HG02970 (cell line): ENCODE measurements around the gene IL36RN.
"Not testable (repeated sequence)": the region's sequence is repeated elsewhere in the genome, so short reads cannot be mapped to it uniquely, and the experiment has no call there.

Source experiments
- ATAC-seq: cut with Tn5 transposase; IDR thresholded peaks from one replicate; pipeline ENCODE4 v1.9.1; 2021; ENCODE audit warnings: mild to moderate bottlenecking, moderate library complexity, moderate number of reproducible peaks; ENCODE audit not compliant: unreplicated experiment, low FRiP score

IL36RN gene

DNA sequence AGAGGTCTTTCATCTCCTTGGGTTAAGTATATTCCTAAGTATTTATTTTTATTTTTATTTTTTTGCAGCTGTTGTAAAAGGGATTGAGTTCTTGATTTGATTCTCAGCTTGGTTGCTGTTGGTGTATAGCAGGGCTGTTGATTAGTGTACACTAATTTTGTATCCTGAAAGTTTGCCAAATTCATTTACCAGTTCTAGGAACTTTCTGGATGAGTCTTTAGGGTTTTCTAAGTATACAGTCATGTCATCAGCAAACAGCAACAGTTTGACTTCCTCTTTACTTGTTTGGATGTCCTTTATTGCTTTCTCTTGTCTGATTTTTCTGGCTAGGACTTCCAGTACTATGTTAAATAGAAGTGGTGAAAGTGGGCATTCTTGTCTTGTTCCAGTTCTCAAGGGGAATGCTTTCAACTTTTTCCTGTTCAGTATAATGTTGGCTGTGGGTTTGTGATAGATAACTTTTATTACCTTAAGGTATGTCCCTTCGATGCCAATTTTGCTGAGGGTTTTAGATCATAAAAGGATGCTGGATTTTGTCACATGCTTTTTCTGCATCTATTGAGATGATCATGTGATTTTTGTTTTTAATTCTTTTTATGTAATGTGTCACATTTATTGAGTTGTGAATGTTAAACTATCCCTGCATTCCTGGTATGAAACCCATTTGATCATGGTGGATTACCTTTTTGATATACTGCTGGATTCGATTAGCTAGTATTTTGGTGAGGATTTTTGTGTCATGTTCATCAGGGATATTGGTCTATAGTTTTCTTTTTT is 38.0 kb downstream of the IL36RN start:
- ATAC-seq = not testable (repeated sequence)

DNA sequence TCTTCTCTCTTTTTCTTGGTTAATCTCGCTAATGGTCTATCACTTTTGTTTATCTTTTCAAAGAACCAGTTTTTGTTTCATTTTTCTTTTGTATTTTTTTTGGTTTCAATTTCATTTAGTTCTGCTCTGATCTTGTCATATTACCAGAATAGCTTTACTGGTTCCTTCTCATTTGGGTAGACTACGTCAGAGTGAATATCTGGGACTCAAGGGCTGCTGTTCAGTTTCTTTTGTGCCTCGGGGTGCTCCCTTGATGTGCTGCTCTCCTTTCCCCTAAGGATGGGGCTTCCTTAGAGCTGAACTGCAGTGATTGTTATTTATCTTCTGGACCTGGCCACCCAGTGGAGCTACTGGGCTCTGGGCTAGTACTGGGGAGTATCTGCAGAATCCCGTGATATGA is 39.0 kb downstream of the IL36RN start:
- ATAC-seq = no peak

DNA sequence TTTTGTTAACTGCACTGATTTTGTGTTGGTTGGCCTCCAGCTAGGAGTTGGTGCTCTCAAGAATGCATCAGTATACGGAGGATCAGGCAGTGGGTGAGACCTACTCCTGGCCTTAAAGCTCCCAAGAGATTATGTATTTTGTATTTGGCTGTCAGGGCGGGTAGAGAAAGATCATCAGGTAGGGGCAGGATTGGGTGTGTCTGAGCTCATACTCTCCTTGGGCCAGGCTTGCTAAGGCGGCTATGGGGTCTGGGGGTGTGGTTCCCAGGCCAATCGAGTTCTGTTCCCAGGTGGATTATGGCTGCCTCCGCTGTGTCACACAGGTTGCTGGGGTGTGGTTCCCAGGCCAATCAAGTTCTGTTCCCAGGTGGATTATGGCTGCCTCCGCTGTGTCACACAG is 39.5 kb downstream of the IL36RN start:
- no peak for ATAC-seq

DNA sequence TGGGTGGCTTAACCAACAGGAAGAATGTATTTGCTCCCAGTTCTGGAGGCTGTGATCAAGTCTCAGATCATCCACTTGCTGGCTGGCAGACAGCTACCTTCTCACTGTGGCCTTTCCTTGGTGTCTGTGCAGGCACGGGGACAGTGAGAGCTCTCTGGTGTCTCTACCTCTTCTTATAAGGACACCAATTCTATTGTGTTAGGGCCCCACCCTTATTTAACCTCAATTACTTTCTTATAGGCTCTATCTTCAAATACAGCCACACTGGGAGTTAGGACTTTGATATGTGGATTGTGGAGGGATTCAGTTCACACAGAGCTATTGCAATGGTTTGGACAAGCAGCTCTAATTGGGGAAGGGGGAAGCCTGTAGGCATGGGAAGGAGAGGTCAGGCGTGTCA is 43.1 kb downstream of the IL36RN start:
- ATAC-seq = no peak

DNA sequence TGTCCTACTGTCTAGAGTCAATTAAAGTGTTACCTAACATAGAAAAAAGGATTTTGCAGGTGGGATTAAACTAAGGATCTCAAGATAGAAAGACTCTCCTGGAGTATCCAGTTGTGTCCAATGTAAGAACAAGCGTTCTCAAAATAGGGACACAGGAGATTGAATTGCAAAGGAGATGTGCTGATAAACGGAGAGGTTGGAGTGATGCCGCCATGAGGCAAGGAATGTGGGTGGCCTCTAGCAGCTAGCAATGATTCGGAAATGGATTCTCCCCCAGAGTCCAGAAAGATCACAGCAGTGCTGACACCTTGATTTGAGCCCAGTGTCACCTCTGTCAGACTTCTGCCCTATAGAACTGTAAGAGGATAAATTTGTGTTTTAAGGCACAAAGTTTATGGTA is 44.3 kb downstream of the IL36RN start:
- ATAC-seq = no peak

DNA sequence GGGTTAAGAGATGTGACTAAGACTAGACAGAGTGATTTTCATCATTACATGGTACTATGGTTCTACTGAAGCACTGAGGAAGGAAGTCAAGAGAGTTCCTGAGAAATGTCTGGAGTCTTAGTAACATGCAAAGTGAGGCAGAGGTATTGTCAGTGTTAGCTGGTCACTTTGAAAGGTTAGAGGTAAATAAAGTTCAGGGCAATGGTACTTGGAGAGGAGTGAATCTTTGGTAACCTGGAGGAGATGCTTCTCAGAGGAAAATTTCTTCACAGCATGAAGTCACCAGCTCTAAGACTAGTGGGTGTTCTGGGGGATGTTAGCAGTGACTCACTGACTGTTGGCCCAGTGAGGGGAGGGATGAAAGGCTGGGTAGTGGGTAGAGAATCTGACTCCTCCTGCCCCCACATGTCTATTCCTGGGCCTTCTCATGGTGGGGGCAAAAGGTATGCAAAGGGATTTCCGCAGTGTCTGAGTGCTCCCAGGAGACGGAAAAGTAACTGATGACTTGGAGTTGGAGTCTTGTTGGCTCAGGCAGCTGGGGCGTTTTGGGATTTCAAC is 45.1 kb downstream of the IL36RN start:
- ATAC-seq = no peak

DNA sequence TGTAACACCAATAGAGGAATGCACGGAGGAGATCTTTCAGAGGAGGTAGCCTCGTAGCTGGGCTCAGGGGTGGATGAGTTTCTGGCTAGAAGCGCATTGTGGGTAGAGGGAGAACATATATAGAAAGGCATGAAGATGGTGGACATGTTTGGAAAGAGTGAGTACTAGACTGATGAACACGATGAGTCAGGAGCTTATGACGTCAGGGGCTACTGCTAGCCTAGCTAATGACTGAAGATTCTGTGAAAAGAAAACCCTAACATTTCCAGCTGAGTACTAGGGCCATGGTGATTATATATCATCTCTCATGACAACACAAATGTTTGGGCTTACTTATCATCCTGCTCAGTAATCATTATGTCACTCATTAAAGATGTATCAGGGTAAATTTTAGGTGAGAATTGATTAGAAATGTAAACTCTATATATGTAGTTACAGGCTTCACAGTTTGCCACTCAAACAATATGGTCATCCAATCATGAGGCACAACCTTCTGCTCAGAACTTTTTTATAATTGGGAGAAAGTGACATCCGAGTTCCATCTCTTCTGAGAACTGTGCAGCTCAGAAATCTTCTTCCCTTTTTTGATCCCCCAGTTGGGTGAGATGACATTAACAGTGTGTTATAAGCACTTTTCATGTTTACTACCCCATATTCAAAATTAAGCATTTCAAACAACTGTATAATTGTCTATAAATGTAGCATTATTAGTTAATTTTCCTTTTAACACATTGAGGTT is 46.2 kb downstream of the IL36RN start:
- ATAC-seq = no peak

DNA sequence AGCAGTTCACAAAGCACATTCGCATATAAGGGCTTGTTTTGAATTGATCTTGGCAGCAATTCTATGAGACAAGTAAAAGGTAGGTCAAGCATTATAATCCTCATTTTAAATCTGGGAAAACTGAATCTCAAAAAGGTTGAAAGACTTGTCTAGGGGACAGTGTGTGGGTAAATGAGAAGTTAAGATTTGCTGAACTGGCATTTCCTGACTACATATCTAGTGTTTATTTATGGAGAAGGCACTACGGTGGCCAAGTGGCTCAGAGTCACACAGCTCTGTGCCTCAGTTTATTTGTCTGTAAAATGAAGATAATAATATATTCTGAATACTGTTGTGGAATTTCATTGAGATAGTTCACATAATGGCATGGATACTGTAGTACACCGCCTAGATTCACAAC is 52.1 kb downstream of the IL36RN start:
- no peak for ATAC-seq

DNA sequence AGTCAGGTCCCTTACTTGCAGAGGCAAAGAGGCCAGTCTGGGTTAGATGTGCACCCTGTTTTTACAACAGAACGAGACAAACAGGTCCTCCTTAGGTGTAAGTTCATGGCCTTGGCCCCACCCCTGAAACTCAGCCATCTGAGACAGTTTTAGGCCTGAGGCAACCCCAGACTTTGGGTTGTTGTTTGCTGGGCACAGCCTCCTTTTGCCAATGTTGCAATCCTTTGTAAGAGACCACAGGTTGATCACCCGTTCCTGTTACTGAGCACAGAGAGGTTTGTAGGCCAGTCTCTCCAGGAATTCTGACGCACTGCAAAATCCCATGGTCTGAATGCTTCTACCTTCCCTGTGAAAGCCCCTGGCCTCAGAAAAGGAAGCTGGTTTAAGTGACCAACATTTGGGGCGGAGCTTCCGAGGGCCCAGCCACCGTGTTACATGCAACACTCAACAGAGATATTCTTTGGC is 52.9 kb downstream of the IL36RN start:
- ATAC-seq = no peak

DNA sequence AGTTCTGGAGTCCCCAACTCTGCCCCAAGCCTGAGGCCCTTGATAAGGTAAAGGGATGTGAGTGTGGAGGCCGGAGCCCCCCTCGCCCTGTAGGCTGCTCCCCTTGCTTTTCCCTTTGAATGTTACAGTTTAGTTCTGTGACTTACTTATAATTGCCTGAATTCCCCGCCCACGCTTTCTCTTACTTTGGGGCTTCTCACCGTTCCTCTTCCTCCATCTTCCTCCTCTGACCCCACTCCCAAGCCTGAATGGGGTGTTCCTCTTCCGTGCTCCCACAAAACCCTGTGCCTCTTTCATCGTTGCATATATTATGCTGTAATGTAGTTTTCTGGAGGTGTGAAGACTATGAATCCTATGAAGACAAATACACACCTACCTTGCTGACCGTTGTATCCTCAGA is 53.4 kb downstream of the IL36RN start:
- no peak for ATAC-seq

DNA sequence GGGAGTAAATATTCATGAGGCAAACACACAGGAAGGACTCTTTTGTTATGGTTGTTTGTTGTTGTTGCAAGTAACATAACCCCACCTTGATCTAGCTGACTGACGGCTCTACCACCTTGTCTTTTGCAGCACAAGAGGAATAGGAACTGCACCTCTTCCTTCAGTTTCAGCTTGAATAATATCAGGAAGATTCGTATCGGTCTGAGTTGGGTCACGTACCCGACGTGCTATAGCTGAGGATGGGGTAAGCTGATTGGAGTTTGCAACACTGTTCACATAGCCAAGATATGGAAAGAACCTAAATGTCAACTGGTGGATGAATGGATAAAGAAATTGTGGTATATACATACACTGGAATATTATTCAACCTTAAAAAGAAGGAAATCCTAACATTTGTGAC is 53.9 kb downstream of the IL36RN start:
- ATAC-seq = no peak

DNA sequence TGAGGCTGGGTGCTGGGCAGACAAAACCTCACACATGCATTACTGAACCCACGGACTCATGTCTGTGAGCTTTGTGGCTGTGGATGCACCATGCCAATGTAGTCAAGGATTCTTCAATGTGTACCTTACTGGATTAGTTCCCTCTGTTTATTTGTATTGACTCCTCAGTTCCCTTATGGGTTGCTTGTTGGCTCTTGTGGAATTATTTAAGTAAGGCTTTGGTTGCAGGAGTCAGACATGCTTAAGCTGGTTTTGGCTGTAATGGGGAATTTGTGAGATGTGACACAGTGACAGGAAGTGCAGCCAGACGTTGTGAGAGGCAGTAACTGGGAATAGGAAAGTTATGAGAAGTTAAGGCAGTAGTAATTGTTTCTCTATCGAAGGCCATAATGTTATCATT is 54.8 kb downstream of the IL36RN start:
- ATAC-seq = no peak
